Ascending aorta (tissue), 2 donors: Measurements from ENCODE around the gene OGDH. TPM values are rescaled to one million over a fixed set of nuclear protein-coding genes. Genes with fewer than 3 reads are reported as not detected.

Source experiments
- DNase-seq, 2 donors: peaks; one replicate each; pipeline ENCODE4 v3.0.0-alpha.2; 2019; ENCODE audit warnings: low spot score in 2 of 2
- H3K27ac ChIP-seq, 2 donors: fragments of 200-600 bp; sonication (generic); one replicate each; pipeline ENCODE4 v1.5.1; 2016 to 2017; ENCODE audit warnings: mild to moderate bottlenecking in 1 of 2
- H3K27me3 ChIP-seq: fragments of 200-600 bp; sonication (generic); one replicate; pipeline ENCODE4 v1.5.1; 2017
- H3K36me3 ChIP-seq, 2 donors: fragments of 200-600 bp; sonication (generic); one replicate each; pipeline ENCODE4 v1.5.1; 2016
- H3K4me1 ChIP-seq, 2 donors: fragments of 200-600 bp; sonication (generic); one replicate each; pipeline ENCODE4 v1.5.1; 2016 to 2017; ENCODE audit warnings: mild to moderate bottlenecking in 1 of 2
- H3K4me3 ChIP-seq, 2 donors: fragments of 200-600 bp; sonication (generic); one replicate each; pipeline ENCODE4 v1.5.1; 2016 to 2017; ENCODE audit warnings: mild to moderate bottlenecking in 1 of 2
- H3K9me3 ChIP-seq, 2 donors: fragments of 200-600 bp; sonication (generic); one replicate each; pipeline ENCODE4 v1.5.1; 2016
- intact Hi-C: fragments of 100-400 bp; cut with DNase I; formaldehyde crosslinking; loops from one replicate; pipeline ENCODE4 v1.15.1; 2023
- total RNA-seq: library from RNA; depleted of rRNA; stranded (reverse); fragments of >200 nt; gene quantifications from one replicate; pipeline ENCODE4 v1.1.0, GENCODE V29; 2016
- TF ChIP-seq, protein P1 (sequence below), 3 experiments: fragments of 200-600 bp in 2 of 3; fragments of 450-650 bp in 1 of 3; sonication (generic) in 2 of 3; IDR thresholded peaks; one replicate each; pipeline ENCODE4 v1.5.1; 2016 to 2019; ENCODE audit warnings: antibody characterized with exemption in 3 of 3, mild to moderate bottlenecking in 1 of 3, moderate library complexity in 1 of 3

OGDH gene
- total RNA-seq, 1 donor from 2014 or later: 117 TPM

DNA sequence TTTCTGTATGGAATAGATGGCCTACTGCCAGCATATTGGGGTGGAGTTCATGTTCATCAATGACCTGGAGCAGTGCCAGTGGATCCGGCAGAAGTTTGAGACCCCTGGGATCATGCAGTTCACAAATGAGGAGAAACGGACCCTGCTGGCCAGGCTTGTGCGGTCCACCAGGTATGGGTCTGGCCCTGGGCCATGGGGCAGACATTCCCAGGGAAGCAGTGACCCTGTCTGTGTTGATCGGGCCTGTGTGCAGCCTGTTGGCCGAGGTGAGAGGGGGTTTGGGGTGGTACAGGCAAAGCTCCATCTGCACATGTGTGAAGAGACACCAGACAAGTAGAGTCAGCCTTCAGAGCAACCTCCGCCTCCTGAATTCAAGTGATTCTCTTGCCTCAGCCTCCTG is 67.3 kb downstream of the OGDH start:
- H3K36me3 ChIP-seq: peaks cover 35 to 43% of the 10 kb centered on the region in 2 donors
- H3K27ac ChIP-seq: no peak overlapping the region
- H3K4me3 ChIP-seq: no peak overlapping the region
- TF ChIP-seq, protein P1, sequence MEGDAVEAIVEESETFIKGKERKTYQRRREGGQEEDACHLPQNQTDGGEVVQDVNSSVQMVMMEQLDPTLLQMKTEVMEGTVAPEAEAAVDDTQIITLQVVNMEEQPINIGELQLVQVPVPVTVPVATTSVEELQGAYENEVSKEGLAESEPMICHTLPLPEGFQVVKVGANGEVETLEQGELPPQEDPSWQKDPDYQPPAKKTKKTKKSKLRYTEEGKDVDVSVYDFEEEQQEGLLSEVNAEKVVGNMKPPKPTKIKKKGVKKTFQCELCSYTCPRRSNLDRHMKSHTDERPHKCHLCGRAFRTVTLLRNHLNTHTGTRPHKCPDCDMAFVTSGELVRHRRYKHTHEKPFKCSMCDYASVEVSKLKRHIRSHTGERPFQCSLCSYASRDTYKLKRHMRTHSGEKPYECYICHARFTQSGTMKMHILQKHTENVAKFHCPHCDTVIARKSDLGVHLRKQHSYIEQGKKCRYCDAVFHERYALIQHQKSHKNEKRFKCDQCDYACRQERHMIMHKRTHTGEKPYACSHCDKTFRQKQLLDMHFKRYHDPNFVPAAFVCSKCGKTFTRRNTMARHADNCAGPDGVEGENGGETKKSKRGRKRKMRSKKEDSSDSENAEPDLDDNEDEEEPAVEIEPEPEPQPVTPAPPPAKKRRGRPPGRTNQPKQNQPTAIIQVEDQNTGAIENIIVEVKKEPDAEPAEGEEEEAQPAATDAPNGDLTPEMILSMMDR (IDR thresholded peaks at IDR 0.05): no peak
- no peaks in the 10 kb centered on the region for H3K27me3 ChIP-seq
- no peaks in the 10 kb centered on the region for H3K4me1 ChIP-seq
- no peaks in the 10 kb centered on the region for H3K9me3 ChIP-seq
- DNase-seq: no peak
- intact Hi-C loops: no loop called here

DNA sequence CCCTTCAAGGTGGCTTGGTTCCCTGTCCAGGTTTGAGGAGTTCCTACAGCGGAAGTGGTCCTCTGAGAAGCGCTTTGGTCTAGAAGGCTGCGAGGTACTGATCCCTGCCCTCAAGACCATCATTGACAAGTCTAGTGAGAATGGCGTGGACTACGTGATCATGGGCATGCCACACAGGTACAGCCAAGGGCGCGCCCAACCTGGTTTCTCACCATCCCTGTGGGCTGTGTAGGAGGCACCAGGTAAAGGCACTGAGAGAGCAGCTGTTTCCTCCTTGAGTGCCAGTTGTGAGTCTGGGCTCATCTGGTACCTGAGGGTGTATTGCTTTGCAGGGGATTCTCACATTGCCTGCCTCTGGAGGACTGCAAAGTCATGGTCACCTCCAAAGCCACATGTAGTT is 68.0 kb downstream of the OGDH start:
- intact Hi-C loops: no loop called here
- no peaks in the 10 kb centered on the region for H3K27me3 ChIP-seq
- TF ChIP-seq, protein P1 (IDR thresholded peaks at IDR 0.05): no peak
- no peaks in the 10 kb centered on the region for H3K9me3 ChIP-seq
- no peak for DNase-seq
- H3K4me1 ChIP-seq: no peaks in the 10 kb centered on the region
- H3K27ac ChIP-seq: no peak overlapping the region
- H3K4me3 ChIP-seq: no peak overlapping the region
- peaks cover 39 to 44% of the 10 kb centered on the region in 2 donors for H3K36me3 ChIP-seq

DNA sequence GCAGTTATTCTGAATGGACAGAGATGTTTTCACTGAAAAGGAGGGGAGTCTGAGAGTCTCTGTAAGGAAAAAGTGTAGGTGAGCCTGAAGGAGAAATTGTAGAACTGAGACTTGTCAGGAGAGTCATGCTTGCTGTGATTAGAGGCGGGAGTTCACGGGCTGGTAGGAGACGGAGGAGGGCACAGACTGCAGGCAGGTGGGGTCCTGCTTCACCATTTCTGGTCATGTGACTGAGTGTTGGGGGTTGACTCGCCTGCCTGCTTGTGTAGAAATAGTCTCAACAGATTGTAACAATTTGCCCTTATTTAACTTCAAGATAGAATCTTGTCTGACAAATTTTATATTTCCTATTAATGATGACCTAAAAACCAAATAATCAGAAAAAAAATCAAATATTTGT is 70.3 kb downstream of the OGDH start:
- intact Hi-C loops: no loop called here

DNA sequence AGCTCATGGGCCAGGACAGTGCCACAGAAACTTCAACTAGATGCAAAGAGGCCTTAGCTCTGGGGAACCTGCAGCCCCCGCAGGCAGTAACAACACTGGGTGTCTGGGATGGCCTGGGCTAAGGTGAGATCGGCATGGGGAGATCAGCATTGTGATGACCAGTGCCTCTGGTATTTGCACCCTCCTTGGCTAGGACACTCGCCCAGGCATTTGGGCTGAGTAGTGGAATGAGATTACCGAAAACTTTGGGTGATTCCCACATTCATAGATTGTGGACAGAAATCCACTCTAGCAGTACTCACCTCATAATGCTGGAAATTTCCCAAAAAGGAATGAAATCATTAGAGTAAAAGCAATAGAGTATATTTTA is 71.7 kb downstream of the OGDH start:
- H3K27me3 ChIP-seq: no peaks in the 10 kb centered on the region
- H3K4me3 ChIP-seq: no peak overlapping the region
- H3K36me3 ChIP-seq: peaks cover 48 to 54% of the 10 kb centered on the region in 2 donors
- TF ChIP-seq, protein P1 (IDR thresholded peaks at IDR 0.05): no peak
- H3K9me3 ChIP-seq: no peaks in the 10 kb centered on the region
- intact Hi-C loops: no loop called here
- no peak overlapping the region for H3K27ac ChIP-seq
- H3K4me1 ChIP-seq: no peaks in the 10 kb centered on the region
- DNase-seq: no peak

More for the DNA sequence above, 70.3 kb downstream of the OGDH start:
- H3K4me3 ChIP-seq: no peak overlapping the region
- no peaks in the 10 kb centered on the region for H3K27me3 ChIP-seq
- no peaks in the 10 kb centered on the region for H3K4me1 ChIP-seq
- H3K9me3 ChIP-seq: no peaks in the 10 kb centered on the region
- H3K36me3 ChIP-seq: peaks cover 40 to 46% of the 10 kb centered on the region in 2 donors
- H3K27ac ChIP-seq: no peak overlapping the region
- DNase-seq: no peak
- TF ChIP-seq, protein P1 (IDR thresholded peaks at IDR 0.05): no peak

DNA sequence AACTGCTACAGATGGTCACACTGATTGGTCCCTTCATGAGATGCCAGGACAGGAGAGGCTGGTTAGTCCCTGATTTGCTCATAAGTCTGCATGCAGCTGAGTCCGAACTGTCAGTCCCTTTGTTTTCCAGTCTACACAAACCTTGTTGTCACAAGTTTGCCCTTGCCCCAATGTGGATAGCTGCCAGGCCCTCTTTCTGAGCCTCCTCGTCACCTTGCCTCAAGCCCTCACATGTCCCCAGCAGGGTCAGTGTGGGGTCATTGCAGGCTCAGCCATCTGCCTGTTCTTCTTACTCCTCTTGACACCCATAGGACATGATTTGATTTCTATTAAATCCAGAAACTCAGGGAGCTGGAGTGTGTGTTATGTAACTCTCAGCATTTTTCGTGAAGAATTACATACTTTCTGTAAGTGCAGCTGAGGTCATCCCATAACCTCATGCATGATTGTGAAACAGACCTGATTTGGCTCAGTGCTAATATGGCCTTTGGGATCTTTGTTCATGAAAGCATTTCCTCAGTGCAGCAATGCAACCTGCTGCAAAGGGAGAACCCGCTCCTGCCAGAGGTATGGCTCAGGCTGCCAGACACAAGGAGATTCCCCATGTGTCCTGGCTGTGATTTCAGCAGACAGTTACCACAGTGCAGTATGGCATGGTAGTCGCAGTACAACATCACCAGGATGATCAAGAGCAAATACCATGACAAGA is 72.2 kb downstream of the OGDH start:
- Histone ChIP-seq H3K27me3 (no peaks in the 10 kb centered on the region), H3K36me3 (peaks cover 44 to 55% of the 10 kb centered on the region in 2 donors), H3K4me1 (no peaks in the 10 kb centered on the region), H3K4me3 (no peak overlapping the region), H3K9me3 (no peaks in the 10 kb centered on the region), H3K27ac (no peak overlapping the region)
- intact Hi-C loops: no loop called here
- no peak for DNase-seq
- TF ChIP-seq, protein P1 (IDR thresholded peaks at IDR 0.05): no peak
